Vagina (tissue), 2 donors: Measurements from ENCODE around the gene INTS1. TPM values are rescaled to one million over a fixed set of nuclear protein-coding genes. Genes with fewer than 3 reads are reported as not detected.

ENCODE experiments used
- DNase-seq, 2 donors: peaks; one replicate each; pipeline ENCODE4 v3.0.0-alpha.2; 2017; ENCODE audit errors: extremely low spot score in 2 of 2
- H3K27ac ChIP-seq: fragments of 200-600 bp; sonication (generic); one replicate; pipeline ENCODE4 v1.5.1; 2019
- H3K27me3 ChIP-seq: fragments of 200-600 bp; sonication (generic); one replicate; pipeline ENCODE4 v1.5.1; 2019
- H3K36me3 ChIP-seq, 2 donors: fragments of 200-600 bp; sonication (generic); one replicate each; pipeline ENCODE4 v1.5.1; 2017 to 2019
- H3K4me1 ChIP-seq: fragments of 200-600 bp; sonication (generic); one replicate; pipeline ENCODE4 v1.5.1; 2019
- H3K4me3 ChIP-seq, 2 donors: fragments of 200-600 bp; sonication (generic); 1 replicate in 1 of 2; 2 replicates in 1 of 2; pipeline ENCODE4 v1.5.1; 2016 to 2019
- H3K9me3 ChIP-seq: fragments of 200-600 bp; sonication (generic); one replicate; pipeline ENCODE4 v1.5.1; 2019
- CTCF ChIP-seq, 3 experiments: fragments of 450-650 bp in 2 of 3; fragments of 200-600 bp in 1 of 3; sonication (generic) in 1 of 3; IDR thresholded peaks; one replicate each; pipeline ENCODE4 v1.5.1; 2017 to 2019; ENCODE audit warnings: antibody characterized with exemption in 3 of 3, mild to moderate bottlenecking in 2 of 3, moderate library complexity in 2 of 3
- POLR2A ChIP-seq, 2 donors: fragments of 450-650 bp; IDR thresholded peaks; one replicate each; pipeline ENCODE4 v1.6.1; 2017; ENCODE audit warnings: antibody characterized with exemption in 2 of 2, mild to moderate bottlenecking in 2 of 2, moderate library complexity in 2 of 2
- POLR2AphosphoS5 ChIP-seq, 2 donors: sonication (generic); formaldehyde crosslinking; IDR thresholded peaks; one replicate each; pipeline ENCODE4 v1.9.0; 2017; ENCODE audit warnings: antibody characterized with exemption in 2 of 2, mild to moderate bottlenecking in 2 of 2, low read depth in 1 of 2; ENCODE audit not compliant: insufficient read depth in 1 of 2
- intact Hi-C: fragments of 100-400 bp; cut with DNase I; formaldehyde crosslinking; loops from one replicate; pipeline ENCODE4 v1.15.1; 2023
- total RNA-seq: library from RNA; depleted of rRNA; stranded (reverse); fragments of >200 nt; gene quantifications from one replicate; pipeline ENCODE4 v1.2.3, GENCODE V29; 2016

INTS1 gene
- total RNA-seq, 1 donor from 2014 or later, result 67.3 TPM

- no peak overlapping the region for H3K27ac ChIP-seq
- no peak for DNase-seq
- no peak for TF ChIP-seq CTCF (IDR thresholded peaks at IDR 0.05)
- no peak for TF ChIP-seq POLR2A (IDR thresholded peaks at IDR 0.05)
- no peak for TF ChIP-seq POLR2AphosphoS5 (IDR thresholded peaks at IDR 0.05; ENCODE audit: insufficient read depth in 1 of 2, low read depth in 1 of 2)
- no peaks in the 10 kb centered on the region for H3K27me3 ChIP-seq
- peaks cover 12% of the 10 kb centered on the region for H3K4me1 ChIP-seq
- intact Hi-C loops, result no loop called here
- no peaks in the 10 kb centered on the region for H3K9me3 ChIP-seq
- no peak overlapping the region for H3K4me3 ChIP-seq
- no peaks in the 10 kb centered on the region for H3K36me3 ChIP-seq
Observed at GRCh38 chr7:1428941-1429501, 75.2 kb downstream of the INTS1 start.

GRCh38 chr7:1427064-1427657, 77.0 kb downstream of the INTS1 start:
- TF ChIP-seq POLR2AphosphoS5 (IDR thresholded peaks at IDR 0.05; ENCODE audit: insufficient read depth in 1 of 2, low read depth in 1 of 2) (no peak), CTCF (IDR thresholded peaks at IDR 0.05) (no peak), POLR2A (IDR thresholded peaks at IDR 0.05) (no peak)
- intact Hi-C loops, result no loop called here
- no peaks in the 10 kb centered on the region for H3K27me3 ChIP-seq
- no peak overlapping the region for H3K4me3 ChIP-seq
- H3K27ac ChIP-seq, result no peak overlapping the region
- DNase-seq, result no peak
- H3K36me3 ChIP-seq, result no peaks in the 10 kb centered on the region
- H3K4me1 ChIP-seq, result peaks cover 5% of the 10 kb centered on the region
- no peaks in the 10 kb centered on the region for H3K9me3 ChIP-seq

GRCh38 chr7:1426474-1426873, 77.7 kb downstream of the INTS1 start:
- no peaks in the 10 kb centered on the region for H3K36me3 ChIP-seq
- intact Hi-C loops, result no loop called here
- DNase-seq, result no peak
- TF ChIP-seq POLR2AphosphoS5 (IDR thresholded peaks at IDR 0.05; ENCODE audit: insufficient read depth in 1 of 2, low read depth in 1 of 2) (no peak), CTCF (IDR thresholded peaks at IDR 0.05) (no peak), POLR2A (IDR thresholded peaks at IDR 0.05) (no peak)
- H3K4me1 ChIP-seq, result no peaks in the 10 kb centered on the region
- no peak overlapping the region for H3K4me3 ChIP-seq
- H3K27me3 ChIP-seq, result no peaks in the 10 kb centered on the region
- H3K27ac ChIP-seq, result no peak overlapping the region
- H3K9me3 ChIP-seq, result no peaks in the 10 kb centered on the region

- intact Hi-C loops, result no loop called here
- Histone ChIP-seq H3K27me3 (no peaks in the 10 kb centered on the region), H3K9me3 (no peaks in the 10 kb centered on the region), H3K36me3 (no peaks in the 10 kb centered on the region), H3K27ac (no peak overlapping the region), H3K4me3 (no peak overlapping the region), H3K4me1 (no peaks in the 10 kb centered on the region)
- TF ChIP-seq CTCF (IDR thresholded peaks at IDR 0.05), result no peak
- TF ChIP-seq POLR2A (IDR thresholded peaks at IDR 0.05), result no peak
- no peak for TF ChIP-seq POLR2AphosphoS5 (IDR thresholded peaks at IDR 0.05; ENCODE audit: insufficient read depth in 1 of 2, low read depth in 1 of 2)
- DNase-seq, result no peak
Observed at GRCh38 chr7:1425292-1426136, 78.7 kb downstream of the INTS1 start.

- H3K27me3 ChIP-seq, result no peaks in the 10 kb centered on the region
- DNase-seq, result no peak
Observed at GRCh38 chr7:1424041-1424440, 80.1 kb downstream of the INTS1 start.

More at GRCh38 chr7:1424041-1424440, 80.1 kb downstream of the INTS1 start:
- no peaks in the 10 kb centered on the region for H3K9me3 ChIP-seq
- H3K4me1 ChIP-seq, result no peaks in the 10 kb centered on the region
- H3K27ac ChIP-seq, result no peak overlapping the region
- H3K4me3 ChIP-seq, result no peak overlapping the region
- no peak for TF ChIP-seq POLR2AphosphoS5 (IDR thresholded peaks at IDR 0.05; ENCODE audit: insufficient read depth in 1 of 2, low read depth in 1 of 2)
- no peak for TF ChIP-seq CTCF (IDR thresholded peaks at IDR 0.05)
- TF ChIP-seq POLR2A (IDR thresholded peaks at IDR 0.05), result no peak
- no peaks in the 10 kb centered on the region for H3K36me3 ChIP-seq
- intact Hi-C loops, result no loop called here
